ENCODE measurements around the gene EXOSC7.
"Not testable (repeated sequence)": the region's sequence is repeated elsewhere in the genome, so short reads cannot be mapped to it uniquely, and the experiment has no call there.

The EXOSC7 gene

DNA sequence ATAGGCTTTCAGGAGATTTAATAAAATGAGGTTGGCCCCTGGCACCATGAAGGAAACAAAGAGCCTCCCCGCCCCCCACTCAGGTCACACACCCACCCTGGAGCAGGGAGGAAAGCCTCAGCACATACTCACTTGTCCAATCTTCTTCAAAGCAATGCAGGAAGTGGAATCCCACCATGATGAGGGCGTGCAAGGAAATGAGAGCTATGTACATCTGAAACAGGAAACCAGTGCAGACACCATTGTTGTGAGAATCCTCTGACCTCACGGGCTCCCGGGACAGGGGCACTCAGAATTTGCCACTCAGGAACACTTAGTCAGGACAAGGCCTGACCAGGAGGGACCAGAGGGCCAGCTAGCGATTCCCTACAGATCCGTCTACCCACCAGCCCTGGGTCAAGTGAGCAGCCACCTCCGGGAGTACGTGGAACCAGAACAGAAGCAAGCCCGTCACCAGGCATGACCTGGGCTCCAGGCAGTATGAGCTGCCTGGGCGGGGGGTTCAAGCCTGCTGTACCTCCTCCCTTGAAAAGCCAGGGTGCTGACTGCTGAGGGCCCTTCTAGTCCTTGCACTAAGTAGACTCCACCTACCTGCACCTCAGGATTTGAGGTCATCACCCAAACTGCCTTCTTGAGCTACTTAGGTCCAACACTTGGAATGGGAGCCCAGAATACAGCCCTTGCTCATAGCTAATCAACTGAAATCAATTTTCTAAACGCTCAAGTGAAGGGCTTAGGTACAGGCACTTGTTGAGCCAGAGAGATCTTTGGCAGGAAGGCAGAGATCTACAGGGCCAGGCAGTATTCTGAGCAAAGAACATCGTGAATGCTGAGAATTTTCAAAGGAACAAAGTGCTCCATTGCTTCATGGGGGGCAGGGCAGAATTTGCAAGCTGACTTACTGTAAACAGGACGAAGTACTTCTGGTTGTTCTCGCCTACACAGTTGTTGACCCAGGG, 42.8 kb upstream of the EXOSC7 start:
- no peak overlapping the region for H3K27ac ChIP-seq
- TF ChIP-seq CTCF (conservative IDR thresholded peaks at IDR 0.05) = no peak

DNA sequence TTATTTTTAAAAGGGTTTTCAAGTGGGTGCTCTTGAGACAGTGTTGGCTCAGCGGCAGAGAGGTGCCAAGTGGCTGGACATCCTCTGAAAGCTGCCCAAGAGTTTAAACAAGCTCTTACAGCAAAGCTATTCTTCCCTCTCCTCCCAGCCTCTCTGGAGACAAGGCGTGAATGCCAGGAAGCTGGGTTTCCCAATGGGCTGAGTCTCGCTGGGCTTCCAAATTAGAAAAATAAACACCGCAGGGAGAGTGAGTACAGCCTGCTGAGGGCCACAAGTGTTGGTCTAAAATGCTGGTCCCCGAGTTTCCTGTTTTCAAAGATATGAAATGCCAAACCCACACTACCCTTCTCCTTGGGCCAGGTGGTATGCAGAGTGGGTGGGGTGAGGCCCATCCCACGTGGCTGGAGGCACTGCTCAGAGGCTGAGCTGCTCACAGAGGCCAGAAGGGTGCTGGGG, 36.4 kb upstream of the EXOSC7 start:
- no peak for TF ChIP-seq CTCF (conservative IDR thresholded peaks at IDR 0.05)
- no peak overlapping the region for H3K27ac ChIP-seq

DNA sequence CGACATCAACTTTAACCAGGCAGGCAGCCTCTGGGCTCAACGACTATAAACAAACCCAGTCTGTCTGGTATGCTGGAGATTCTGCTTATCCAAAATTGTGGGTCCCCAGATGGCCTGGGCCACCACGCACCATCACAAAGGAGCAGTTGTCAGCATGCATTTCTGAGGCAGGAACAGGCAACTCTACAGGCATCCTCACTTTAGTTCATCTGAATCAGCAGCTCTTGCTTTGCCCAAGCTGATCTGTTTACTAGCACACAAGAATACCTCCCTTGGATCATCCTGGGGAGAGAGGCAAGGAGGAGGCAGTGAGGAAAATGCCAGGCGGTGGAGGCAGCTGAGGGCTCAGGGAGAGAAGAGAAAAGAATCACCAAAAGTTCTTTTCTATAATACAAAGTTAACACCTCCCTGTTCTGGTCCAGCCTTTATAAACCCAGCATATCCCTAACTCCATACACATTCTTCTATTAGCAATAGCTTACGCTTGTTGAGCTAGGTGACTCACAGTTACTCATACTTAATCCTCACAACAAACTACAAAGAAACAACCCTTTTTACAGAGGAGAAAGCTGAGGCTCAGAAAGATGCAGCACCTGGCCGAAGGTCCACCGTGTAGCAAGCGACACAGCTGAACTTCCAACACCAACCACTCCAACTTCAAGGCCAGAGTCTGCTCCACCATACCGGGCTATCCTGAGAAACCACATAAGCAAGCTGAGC, 33.7 kb upstream of the EXOSC7 start:
- no peak for TF ChIP-seq CTCF (conservative IDR thresholded peaks at IDR 0.05)
- H3K27ac ChIP-seq = no peak overlapping the region

- TF ChIP-seq CTCF (conservative IDR thresholded peaks at IDR 0.05) = no peak
- H3K27ac ChIP-seq = no peak overlapping the region
Measured at GRCh38 chr3:44948239-44948638, 27.8 kb upstream of the EXOSC7 start.

- not testable (repeated sequence) for H3K27ac ChIP-seq
Measured at GRCh38 chr3:44949770-44950169, 26.3 kb upstream of the EXOSC7 start.

DNA sequence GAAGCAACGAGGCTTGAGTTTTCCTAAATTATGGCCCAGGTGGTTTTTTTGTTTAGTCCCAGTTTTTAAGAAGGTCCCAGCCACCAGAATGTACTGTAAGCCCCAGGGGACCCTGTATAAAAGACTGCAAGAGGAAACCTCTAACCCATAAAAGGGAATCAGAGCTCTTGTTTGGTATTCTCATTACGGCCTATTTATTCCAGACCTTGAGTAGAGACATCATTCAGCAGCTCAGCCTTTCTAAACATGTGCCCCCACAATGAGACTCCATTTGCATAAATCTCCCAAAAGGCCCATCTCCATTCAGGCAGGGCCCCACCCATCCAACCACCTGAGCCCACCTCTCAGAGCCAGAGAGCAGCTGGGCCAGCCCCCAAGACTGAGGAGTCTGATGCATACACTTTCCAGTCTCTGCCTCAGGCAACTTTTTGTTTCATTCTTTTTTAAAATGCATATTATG, 25.7 kb upstream of the EXOSC7 start:
- TF ChIP-seq CTCF (conservative IDR thresholded peaks at IDR 0.05) = no peak
- no peak overlapping the region for H3K27ac ChIP-seq

DNA sequence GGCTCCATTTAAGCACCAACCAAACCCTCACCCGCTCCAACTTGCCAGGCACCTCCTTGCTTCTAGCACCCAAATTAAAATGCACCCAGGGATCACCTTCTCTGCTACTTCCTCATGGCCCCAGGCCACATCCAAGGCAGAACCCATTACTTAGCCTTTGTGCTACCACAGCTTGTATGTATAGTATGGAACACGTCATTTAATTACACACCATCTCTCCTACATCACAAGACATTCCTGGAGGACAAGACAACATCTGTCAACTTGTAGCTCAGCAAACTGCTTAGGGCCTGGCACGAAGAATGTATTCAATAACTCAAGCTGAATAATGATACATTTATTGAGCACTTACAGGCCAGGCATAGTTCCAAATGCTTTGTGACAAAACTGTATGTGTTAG, 23.4 kb upstream of the EXOSC7 start:
- TF ChIP-seq CTCF (conservative IDR thresholded peaks at IDR 0.05) = no peak
- H3K27ac ChIP-seq = no peak overlapping the region

All from VCaP (cell line).